ENCODE measurements around the gene SOWAHD.

DNA sequence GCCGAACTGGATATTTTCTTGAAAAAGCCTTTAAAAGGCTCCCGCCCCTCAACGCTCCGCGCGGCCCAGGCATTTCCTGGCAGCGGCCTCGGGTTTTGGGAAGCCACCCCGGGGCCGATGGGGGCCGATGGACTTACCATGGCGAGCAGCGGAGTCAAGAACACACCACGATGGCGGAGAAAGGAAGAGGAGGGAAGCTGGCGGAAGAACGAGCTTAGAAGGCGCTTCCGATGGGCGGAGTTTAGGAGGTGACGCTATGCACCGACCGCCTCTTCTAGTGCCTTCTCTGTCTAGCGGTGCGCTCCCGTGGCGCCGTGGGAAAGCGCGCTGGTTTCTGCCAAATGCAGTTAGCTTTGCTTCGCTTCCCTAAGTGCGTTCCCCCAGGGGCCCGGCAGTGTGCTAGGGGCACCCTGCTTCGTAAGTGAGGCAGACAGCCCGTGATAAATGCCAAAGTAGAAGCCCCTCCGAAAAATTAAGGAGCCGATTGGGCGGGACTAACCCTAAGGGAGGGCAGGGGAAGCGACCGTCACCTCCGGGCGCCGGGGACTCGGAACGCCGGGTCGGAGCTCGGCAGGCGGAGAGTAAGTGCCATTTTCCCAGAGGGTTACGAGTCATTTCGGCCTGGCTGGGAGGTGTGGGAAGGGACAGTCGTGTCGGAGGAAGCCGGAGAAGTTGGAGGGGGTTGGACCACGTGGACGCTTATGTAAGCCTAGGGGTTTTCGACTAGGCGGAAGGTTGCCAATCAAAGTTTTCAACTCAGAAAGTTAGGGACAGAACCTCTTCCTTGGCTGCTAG, 33.2 kb downstream of the SOWAHD start, which contains the start of gene RPL39:
- TF ChIP-seq POLR2A (IDR thresholded peaks at IDR 0.05) (peak; percentile 38 to 58), POLR2AphosphoS5 (IDR thresholded peaks at IDR 0.05) (peak; percentile 81), EP300 (IDR thresholded peaks at IDR 0.05) (no peak), CTCF (IDR thresholded peaks at IDR 0.05) (no peak)

Data from gastroesophageal sphincter (tissue), 3 donors.